ENCODE measurements around the gene CD47. TPM values are rescaled to one million over a fixed set of nuclear protein-coding genes. Genes with fewer than 3 reads are reported as not detected.
A peak's percentile ranks its signal among the peaks of the same experiment; 100 is the strongest.

CD47 gene
- total RNA-seq, 1 donor from 2014 or later = 34.4 TPM

GRCh38 chr3:108008106-108008505 lies 82.7 kb downstream of the CD47 start:
- DNase-seq (ENCODE audit: low read depth) (no peak), FAIRE-seq (no peak)
- Histone ChIP-seq H2AFZ (ENCODE audit: low read depth, low read length) (no peak overlapping the region), H3K4me1 (ENCODE audit: insufficient read depth, low read length) (peaks cover 9% of the 10 kb centered on the region), H3K79me2 (ENCODE audit: insufficient read depth, low read length) (no peaks in the 10 kb centered on the region), H3K36me3 (ENCODE audit: insufficient read depth, low read length) (no peaks in the 10 kb centered on the region), H3K9ac (ENCODE audit: low read length) (no peak overlapping the region), H3K4me3 (ENCODE audit: insufficient read depth, low read depth, low read length) (no peak overlapping the region), H4K20me1 (ENCODE audit: insufficient read depth, low read length) (no peaks in the 10 kb centered on the region), H3K27ac (ENCODE audit: low read depth, low read length) (no peak overlapping the region), H3K9me3 (ENCODE audit: insufficient read depth, low read depth, low read length) (no peaks in the 10 kb centered on the region), H3K27me3 (ENCODE audit: insufficient read depth, low read length) (no peaks in the 10 kb centered on the region), H3K4me2 (ENCODE audit: low read length) (no peak overlapping the region)
- Mint-ChIP-seq H3K27ac (ENCODE audit: unreplicated experiment) (no peak overlapping the region), H3K4me3 (ENCODE audit: unreplicated experiment) (no peak overlapping the region), H3K4me1 (ENCODE audit: low read depth, unreplicated experiment) (peaks cover 18% of the 10 kb centered on the region), H3K9me3 (ENCODE audit: unreplicated experiment) (peaks cover 2% of the 10 kb centered on the region), H3K27me3 (ENCODE audit: low read depth, unreplicated experiment) (peaks cover 3% of the 10 kb centered on the region), H3K36me3 (ENCODE audit: low read depth, unreplicated experiment) (no peaks in the 10 kb centered on the region)
- TF ChIP-seq EZH2 (IDR thresholded peaks at IDR 0.05; ENCODE audit: insufficient read depth, low read length) = no peak
- TF ChIP-seq, protein P1, sequence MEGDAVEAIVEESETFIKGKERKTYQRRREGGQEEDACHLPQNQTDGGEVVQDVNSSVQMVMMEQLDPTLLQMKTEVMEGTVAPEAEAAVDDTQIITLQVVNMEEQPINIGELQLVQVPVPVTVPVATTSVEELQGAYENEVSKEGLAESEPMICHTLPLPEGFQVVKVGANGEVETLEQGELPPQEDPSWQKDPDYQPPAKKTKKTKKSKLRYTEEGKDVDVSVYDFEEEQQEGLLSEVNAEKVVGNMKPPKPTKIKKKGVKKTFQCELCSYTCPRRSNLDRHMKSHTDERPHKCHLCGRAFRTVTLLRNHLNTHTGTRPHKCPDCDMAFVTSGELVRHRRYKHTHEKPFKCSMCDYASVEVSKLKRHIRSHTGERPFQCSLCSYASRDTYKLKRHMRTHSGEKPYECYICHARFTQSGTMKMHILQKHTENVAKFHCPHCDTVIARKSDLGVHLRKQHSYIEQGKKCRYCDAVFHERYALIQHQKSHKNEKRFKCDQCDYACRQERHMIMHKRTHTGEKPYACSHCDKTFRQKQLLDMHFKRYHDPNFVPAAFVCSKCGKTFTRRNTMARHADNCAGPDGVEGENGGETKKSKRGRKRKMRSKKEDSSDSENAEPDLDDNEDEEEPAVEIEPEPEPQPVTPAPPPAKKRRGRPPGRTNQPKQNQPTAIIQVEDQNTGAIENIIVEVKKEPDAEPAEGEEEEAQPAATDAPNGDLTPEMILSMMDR (IDR thresholded peaks at IDR 0.05; ENCODE audit: insufficient read depth, low read depth, low read length) = no peak

DNA sequence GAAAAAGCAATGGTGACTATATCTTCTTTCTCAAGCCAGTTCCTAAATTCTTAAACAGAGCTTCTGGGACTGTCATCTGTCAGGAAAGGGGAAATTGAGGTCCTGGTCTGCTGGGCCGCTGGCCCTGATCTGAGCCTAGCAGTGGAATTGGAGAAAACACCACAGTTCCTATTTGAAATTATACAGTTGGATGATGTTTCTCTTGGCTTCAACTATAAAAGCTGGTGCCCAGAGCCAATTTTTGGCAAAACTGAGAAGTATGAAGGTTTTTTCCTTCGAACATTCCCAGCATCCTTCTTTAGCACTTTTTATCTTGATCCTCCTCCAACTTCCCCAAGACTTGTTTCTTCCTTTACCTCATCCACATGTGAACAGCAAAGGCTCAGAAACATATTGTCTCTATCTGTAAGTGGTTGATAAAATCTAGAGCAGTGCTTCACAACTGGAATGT lies 83.9 kb downstream of the CD47 start:
- Histone ChIP-seq H3K4me3 (ENCODE audit: insufficient read depth, low read depth, low read length) (no peak overlapping the region), H3K9ac (ENCODE audit: low read length) (no peak overlapping the region), H3K27me3 (ENCODE audit: insufficient read depth, low read length) (peaks cover 3% of the 10 kb centered on the region), H3K4me2 (ENCODE audit: low read length) (peak overlapping the region; percentile 36), H4K20me1 (ENCODE audit: insufficient read depth, low read length) (no peaks in the 10 kb centered on the region), H3K27ac (ENCODE audit: low read depth, low read length) (no peak overlapping the region), H3K4me1 (ENCODE audit: insufficient read depth, low read length) (peaks cover 9% of the 10 kb centered on the region), H2AFZ (ENCODE audit: low read depth, low read length) (no peak overlapping the region), H3K9me3 (ENCODE audit: insufficient read depth, low read depth, low read length) (no peaks in the 10 kb centered on the region), H3K79me2 (ENCODE audit: insufficient read depth, low read length) (no peaks in the 10 kb centered on the region), H3K36me3 (ENCODE audit: insufficient read depth, low read length) (no peaks in the 10 kb centered on the region)
- no peak overlapping the region for H3K4me3 Mint-ChIP-seq (ENCODE audit: unreplicated experiment)
- no peak for TF ChIP-seq EZH2 (IDR thresholded peaks at IDR 0.05; ENCODE audit: insufficient read depth, low read length)
- TF ChIP-seq, protein P1 (IDR thresholded peaks at IDR 0.05; ENCODE audit: insufficient read depth, low read depth, low read length) = no peak
- H3K9me3 Mint-ChIP-seq (ENCODE audit: unreplicated experiment) = peaks cover 5% of the 10 kb centered on the region
- peaks cover 18% of the 10 kb centered on the region for H3K4me1 Mint-ChIP-seq (ENCODE audit: low read depth, unreplicated experiment)
- DNase-seq (ENCODE audit: low read depth) (peak; percentile 31), FAIRE-seq (no peak)
- no peaks in the 10 kb centered on the region for H3K36me3 Mint-ChIP-seq (ENCODE audit: low read depth, unreplicated experiment)
- H3K27ac Mint-ChIP-seq (ENCODE audit: unreplicated experiment) = no peak overlapping the region
- peaks cover 4% of the 10 kb centered on the region for H3K27me3 Mint-ChIP-seq (ENCODE audit: low read depth, unreplicated experiment)

- Histone ChIP-seq H2AFZ (ENCODE audit: low read depth, low read length) (no peak overlapping the region), H3K27ac (ENCODE audit: low read depth, low read length) (no peak overlapping the region), H4K20me1 (ENCODE audit: insufficient read depth, low read length) (no peaks in the 10 kb centered on the region), H3K79me2 (ENCODE audit: insufficient read depth, low read length) (no peaks in the 10 kb centered on the region), H3K4me3 (ENCODE audit: insufficient read depth, low read depth, low read length) (no peak overlapping the region), H3K36me3 (ENCODE audit: insufficient read depth, low read length) (no peaks in the 10 kb centered on the region), H3K9ac (ENCODE audit: low read length) (no peak overlapping the region), H3K4me2 (ENCODE audit: low read length) (peak overlapping the region; percentile 36), H3K27me3 (ENCODE audit: insufficient read depth, low read length) (peaks cover 4% of the 10 kb centered on the region), H3K4me1 (ENCODE audit: insufficient read depth, low read length) (peaks cover 9% of the 10 kb centered on the region), H3K9me3 (ENCODE audit: insufficient read depth, low read depth, low read length) (no peaks in the 10 kb centered on the region)
- Mint-ChIP-seq H3K4me3 (ENCODE audit: unreplicated experiment) (no peak overlapping the region), H3K36me3 (ENCODE audit: low read depth, unreplicated experiment) (no peaks in the 10 kb centered on the region), H3K9me3 (ENCODE audit: unreplicated experiment) (peaks cover 7% of the 10 kb centered on the region), H3K4me1 (ENCODE audit: low read depth, unreplicated experiment) (peaks cover 18% of the 10 kb centered on the region), H3K27ac (ENCODE audit: unreplicated experiment) (no peak overlapping the region), H3K27me3 (ENCODE audit: low read depth, unreplicated experiment) (peaks cover 3% of the 10 kb centered on the region)
- FAIRE-seq (no peak), DNase-seq (ENCODE audit: low read depth) (peak; percentile 76)
- TF ChIP-seq EZH2 (IDR thresholded peaks at IDR 0.05; ENCODE audit: insufficient read depth, low read length) = no peak
- TF ChIP-seq, protein P1 (IDR thresholded peaks at IDR 0.05; ENCODE audit: insufficient read depth, low read depth, low read length) = no peak
Measured at GRCh38 chr3:108006077-108006771, 84.6 kb downstream of the CD47 start.

Measured in astrocyte (in vitro differentiated cells and primary cell).